ENCODE data around the gene GDI1. TPM values are rescaled to one million over a fixed set of nuclear protein-coding genes. Genes with fewer than 3 reads are reported as not detected.

GDI1 gene
- total RNA-seq, 1 experiment from 2014 or later, result 58.6 TPM

GRCh38 chrX:154470434-154470833 lies 33.5 kb downstream of the GDI1 start:
- in situ Hi-C loops (cut with HindIII; ENCODE audit: low pct_unique_long_range_greater_than_20kb, low sequenced_read_pairs), result no loop called here

DNA sequence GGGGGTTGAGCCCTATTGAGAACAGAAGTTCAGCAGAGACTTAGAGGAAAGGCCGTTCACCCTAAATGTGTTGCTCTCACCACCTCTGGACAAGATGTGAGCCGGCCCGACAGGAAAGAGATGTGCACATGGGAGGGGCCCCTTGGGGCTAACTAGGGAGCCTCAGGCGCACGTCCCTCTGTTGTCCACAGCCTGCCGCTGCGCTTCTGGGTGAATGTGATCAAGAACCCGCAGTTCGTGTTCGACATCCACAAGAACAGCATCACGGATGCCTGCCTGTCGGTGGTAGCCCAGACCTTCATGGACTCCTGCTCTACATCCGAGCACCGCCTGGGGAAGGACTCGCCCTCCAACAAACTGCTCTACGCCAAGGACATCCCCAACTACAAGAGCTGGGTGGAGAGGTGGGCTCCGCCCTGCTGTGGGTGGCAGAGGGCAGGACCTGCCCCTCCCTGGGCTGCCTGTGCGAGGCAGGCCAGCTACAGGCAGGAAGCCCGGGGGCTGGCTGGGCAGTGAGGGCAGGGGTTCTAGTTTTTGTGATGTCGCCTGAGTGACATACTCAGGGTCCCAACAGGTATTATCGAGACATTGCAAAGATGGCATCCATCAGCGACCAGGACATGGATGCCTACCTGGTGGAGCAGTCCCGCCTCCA lies 34.1 kb downstream of the GDI1 start:
- DNase-seq (ENCODE audit: low read depth), result no peak
- in situ Hi-C loops (cut with HindIII; ENCODE audit: low pct_unique_long_range_greater_than_20kb, low sequenced_read_pairs), result no loop called here

More at GRCh38 chrX:154470434-154470833, 33.5 kb downstream of the GDI1 start:
- no peak for DNase-seq (ENCODE audit: low read depth)

- DNase-seq (ENCODE audit: low read depth), result no peak
- in situ Hi-C loops (cut with HindIII; ENCODE audit: low pct_unique_long_range_greater_than_20kb, low sequenced_read_pairs), result no loop called here
Observed at GRCh38 chrX:154471839-154472684, 35.1 kb downstream of the GDI1 start.

DNA sequence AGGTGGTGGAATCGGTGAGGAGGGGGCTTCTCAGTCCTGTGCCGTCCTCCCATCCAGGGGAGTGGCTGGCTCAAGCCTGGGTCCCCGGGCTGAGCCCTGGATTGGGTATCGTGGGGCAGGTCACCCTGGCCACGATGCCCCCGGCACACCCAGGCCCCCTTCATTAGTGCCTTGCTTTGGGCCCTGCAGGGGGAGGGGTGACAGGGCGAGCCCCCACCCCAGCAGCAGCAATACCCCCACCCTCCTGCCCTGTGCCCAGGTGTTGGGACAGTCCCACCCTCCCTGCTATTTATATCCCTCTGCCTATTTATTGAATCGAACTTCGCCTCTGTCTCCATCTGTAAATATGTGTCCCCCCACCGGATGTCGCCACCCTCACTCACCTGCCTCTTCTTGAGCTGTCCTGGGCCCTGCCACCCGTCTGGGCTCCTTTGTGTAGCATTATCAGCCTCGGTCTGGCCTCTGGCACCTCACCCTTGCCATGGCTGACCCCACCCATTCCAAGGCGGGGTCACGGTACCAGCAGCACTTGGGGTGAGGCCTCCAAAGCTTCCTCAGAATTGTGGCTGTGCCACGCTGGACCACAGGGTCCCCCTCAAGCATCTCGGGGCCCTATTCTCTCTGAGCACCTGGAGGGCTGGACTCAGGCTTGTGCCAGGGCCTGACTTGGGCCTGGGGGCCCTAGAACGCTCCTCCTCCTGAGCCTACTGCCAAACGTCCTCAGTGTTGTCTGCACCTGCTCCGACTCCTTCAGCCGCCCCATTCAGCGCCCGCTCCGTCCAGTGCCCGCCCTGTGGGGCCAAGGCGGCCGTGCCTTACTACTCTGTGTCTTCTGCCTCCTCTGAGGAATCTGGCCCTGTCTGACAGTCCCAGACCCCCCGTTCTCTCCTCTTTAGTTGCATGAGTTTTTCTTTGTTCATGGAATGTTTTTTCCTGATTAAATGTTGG lies 36.0 kb downstream of the GDI1 start:
- no peak for DNase-seq (ENCODE audit: low read depth)
- in situ Hi-C loops (cut with HindIII; ENCODE audit: low pct_unique_long_range_greater_than_20kb, low sequenced_read_pairs), result no loop called here

GRCh38 chrX:154473683-154474082 lies 36.7 kb downstream of the GDI1 start:
- in situ Hi-C loops (cut with HindIII; ENCODE audit: low pct_unique_long_range_greater_than_20kb, low sequenced_read_pairs), result no loop called here

DNA sequence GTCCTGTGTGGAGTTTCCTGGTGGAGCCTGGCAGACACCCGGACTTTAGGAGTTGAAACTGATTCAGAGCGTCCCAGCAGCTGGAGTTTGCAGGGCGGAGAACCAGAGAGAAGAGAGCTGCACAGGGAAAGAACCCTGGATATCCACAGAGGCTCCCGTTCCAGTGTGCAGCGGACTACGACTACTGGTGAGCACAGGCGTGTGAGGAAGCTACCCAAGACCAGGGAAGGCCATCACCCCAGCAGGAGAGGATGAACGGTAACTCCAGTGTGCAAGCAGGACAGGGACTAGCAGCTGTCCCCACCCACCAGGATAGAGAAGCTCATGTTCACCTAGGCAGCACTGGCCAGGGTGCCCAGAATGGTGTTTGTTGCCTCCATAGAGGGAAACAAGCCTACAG lies 39.9 kb downstream of the GDI1 start:
- in situ Hi-C loops (cut with HindIII; ENCODE audit: low pct_unique_long_range_greater_than_20kb, low sequenced_read_pairs), result no loop called here
- DNase-seq (ENCODE audit: low read depth), result no peak

More at GRCh38 chrX:154473683-154474082, 36.7 kb downstream of the GDI1 start:
- no peak for DNase-seq (ENCODE audit: low read depth)

DNA sequence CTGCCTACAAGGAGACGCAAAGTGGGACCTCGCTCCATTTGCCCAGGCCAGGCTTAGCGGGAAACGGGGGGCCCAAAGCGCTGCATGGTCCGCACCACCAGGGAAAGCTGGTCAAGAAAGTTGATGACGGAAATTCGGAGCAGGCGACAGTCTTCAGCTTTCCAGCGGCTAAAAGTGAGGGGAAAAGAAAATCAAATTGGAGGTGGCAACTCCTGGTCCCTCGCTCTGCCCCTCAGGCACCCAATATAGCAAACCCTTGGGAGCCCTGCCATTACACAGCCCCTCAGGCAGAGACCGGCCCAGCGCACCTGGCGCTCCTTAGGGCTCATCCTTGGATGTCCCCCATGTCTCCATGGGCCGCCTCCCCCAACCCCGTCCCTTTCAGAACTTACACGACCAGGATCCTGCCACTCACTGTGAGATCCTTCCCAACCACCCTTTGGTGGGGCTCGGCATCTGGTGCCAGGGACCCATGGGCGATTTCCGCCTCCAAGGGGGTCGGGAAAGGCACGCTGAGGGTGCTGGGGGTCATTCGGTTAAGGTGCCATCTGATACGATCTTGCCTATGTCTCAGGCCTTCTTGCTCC lies 41.0 kb downstream of the GDI1 start:
- no peak for DNase-seq (ENCODE audit: low read depth)
- in situ Hi-C loops (cut with HindIII; ENCODE audit: low pct_unique_long_range_greater_than_20kb, low sequenced_read_pairs), result no loop called here

GRCh38 chrX:154478728-154479622 lies 42.0 kb downstream of the GDI1 start, which contains the start of gene LAGE3:
TSS of gene LAGE3 (minus strand) at chrX:154479281. CDS start at chrX:154478915, 366 bp downstream.
- in situ Hi-C loops (cut with HindIII; ENCODE audit: low pct_unique_long_range_greater_than_20kb, low sequenced_read_pairs), result no loop called here
- DNase-seq (ENCODE audit: low read depth), result peak; percentile 88

DNA sequence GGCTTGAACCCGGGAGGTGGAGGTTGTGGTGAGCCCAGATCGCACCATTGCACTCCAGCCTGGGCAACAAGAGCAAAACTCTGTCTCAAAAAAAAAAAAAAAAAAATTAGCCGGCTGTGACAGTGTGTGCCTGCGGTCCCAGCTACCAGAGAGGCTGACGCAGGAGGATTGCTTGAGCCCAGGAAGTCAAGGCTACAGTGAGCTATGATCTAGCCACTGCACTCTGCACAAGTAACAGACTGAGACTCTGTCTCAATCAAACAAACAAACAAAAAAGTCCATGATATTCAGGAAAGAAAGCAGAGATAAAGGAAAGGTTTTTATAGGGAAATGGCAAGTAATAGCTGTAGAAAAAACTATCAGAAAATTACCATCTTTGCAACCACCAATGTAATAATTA lies 44.2 kb downstream of the GDI1 start:
- in situ Hi-C loops (cut with HindIII; ENCODE audit: low pct_unique_long_range_greater_than_20kb, low sequenced_read_pairs), result no loop called here
- DNase-seq (ENCODE audit: low read depth), result no peak

DNA sequence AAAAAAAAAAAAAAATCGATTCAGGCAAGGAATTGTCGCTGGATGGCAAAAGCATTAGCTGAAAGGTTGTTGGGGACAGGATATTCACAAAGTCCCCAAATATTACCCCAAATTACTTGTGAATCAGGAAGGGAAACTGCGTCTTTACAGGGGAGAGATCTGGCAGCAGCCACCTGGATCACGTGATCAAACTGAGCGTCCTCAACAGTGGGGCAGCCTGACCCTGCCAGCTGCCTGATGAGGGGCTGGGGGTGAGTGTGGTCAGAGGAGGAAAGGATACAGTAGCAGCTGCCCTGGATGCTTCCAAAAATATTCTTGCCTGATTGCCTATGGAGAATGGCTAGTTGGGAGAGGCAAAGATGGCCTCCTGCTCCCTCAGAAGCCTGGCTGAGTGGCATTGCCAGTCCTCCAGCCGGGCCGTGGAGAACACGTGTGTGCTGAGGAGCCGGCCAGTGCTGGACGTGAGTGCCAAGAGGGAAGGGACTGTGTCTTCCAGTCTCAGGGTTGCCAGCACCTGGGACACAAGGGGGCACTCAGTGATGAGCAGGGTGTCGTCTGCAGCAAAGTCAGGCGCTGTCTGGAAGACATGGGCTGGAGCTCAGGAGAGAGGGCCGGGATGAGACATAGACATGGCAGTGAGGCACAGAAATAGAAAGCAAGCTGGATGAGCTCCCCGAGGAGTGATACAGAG lies 45.1 kb downstream of the GDI1 start:
- DNase-seq (ENCODE audit: low read depth), result no peak
- in situ Hi-C loops (cut with HindIII; ENCODE audit: low pct_unique_long_range_greater_than_20kb, low sequenced_read_pairs), result no loop called here

DNA sequence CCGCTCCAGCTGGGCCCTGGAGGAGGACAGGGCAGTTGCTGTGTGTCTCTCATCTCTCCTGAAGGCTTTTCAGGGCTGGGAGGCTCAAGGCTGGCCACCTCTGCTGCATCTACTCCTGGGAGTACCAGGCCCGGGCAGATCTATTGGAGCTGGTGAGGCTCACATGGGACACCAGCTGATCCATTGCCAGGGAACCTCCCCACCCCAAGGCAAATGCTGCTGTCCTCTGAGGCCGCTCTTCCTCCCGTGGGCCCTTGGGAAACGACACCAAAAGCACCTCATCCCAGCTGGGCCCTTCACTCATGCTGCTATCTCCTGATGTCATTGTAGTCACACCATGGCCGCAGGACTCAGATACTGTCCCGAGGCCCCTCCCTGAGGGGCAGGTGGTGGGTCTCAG lies 45.8 kb downstream of the GDI1 start:
- in situ Hi-C loops (cut with HindIII; ENCODE audit: low pct_unique_long_range_greater_than_20kb, low sequenced_read_pairs), result no loop called here
- DNase-seq (ENCODE audit: low read depth), result no peak

DNA sequence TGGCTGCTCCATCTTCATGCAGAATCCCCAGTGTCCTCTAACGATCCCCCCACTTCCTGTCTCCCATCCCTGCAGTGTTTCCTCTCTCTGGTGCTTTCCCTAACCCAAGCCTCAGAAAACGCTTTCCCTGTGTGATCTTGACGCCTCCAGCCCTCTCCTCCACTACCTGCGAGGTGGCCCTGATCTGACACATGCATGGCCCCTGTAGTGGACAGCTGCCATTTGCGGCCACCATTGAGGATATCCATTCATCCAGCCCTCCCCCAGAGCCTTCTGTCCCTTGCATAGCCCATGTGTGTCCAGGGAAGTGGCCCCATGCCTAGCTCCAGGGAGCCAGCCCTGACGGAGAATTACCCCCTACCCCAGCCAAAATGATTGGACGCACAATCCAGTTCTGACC lies 46.4 kb downstream of the GDI1 start:
- no peak for DNase-seq (ENCODE audit: low read depth)
- in situ Hi-C loops (cut with HindIII; ENCODE audit: low pct_unique_long_range_greater_than_20kb, low sequenced_read_pairs), result no loop called here

DNA sequence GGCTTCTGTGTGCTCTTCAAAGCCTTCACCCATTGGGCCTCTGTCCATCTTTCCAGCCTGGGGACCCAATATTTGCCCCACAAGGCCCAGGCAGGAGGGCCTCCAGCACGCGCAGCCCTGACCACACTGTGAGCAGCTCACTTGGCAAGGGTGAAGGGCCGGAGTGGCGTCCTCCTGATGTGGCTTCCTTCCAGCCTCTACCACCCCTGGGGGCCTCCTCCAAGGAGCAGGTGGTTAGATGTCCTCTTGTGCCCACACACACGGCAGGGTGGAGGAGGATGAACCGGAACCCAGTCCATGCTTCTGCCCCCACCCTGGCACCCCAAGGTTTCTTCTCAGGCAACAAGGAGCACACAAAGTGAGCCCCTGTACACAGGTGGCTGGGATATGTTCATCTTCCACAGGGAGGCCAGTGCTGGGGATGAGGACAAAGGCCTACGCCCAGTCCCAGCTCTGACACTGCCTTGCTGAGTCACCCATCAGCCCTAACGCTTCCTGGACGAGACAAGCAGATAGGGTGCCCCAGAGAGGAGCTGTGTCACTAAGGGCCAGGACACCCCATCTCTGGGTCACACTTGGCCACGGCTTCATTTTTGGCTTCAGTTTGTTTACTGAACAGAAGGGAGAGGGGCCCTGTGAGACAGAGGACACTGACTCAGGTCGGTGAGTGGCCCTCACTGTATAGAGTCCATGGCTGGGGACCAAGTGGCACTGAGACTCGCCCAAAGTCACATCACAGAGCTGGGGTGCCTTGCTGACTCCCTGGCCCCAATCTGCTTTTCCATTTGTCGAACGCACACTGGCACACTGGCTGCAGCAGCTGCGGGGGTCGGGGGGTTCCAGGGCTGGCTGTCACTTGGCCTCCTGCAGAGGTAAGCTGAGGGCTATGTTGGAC lies 47.5 kb downstream of the GDI1 start:
- peak; percentile 36 for DNase-seq (ENCODE audit: low read depth)
- in situ Hi-C loops (cut with HindIII; ENCODE audit: low pct_unique_long_range_greater_than_20kb, low sequenced_read_pairs), result no loop called here

GRCh38 chrX:154485150-154486051 lies 48.4 kb downstream of the GDI1 start:
- in situ Hi-C loops (cut with HindIII; ENCODE audit: low pct_unique_long_range_greater_than_20kb, low sequenced_read_pairs), result no loop called here
- no peak for DNase-seq (ENCODE audit: low read depth)

- DNase-seq (ENCODE audit: low read depth), result no peak
- in situ Hi-C loops (cut with HindIII; ENCODE audit: low pct_unique_long_range_greater_than_20kb, low sequenced_read_pairs), result no loop called here
Observed at GRCh38 chrX:154486052-154486395, 49.1 kb downstream of the GDI1 start.
